Raji (cell line): ENCODE results near the gene FARS2.

Experiments
- POLR2A ChIP-seq: IDR thresholded peaks from 2 replicates; pipeline ENCODE4 v1.6.1; 2011; ENCODE audit warnings: low read depth, low read length, control low read depth; ENCODE audit not compliant: insufficient read depth

The FARS2 gene

DNA sequence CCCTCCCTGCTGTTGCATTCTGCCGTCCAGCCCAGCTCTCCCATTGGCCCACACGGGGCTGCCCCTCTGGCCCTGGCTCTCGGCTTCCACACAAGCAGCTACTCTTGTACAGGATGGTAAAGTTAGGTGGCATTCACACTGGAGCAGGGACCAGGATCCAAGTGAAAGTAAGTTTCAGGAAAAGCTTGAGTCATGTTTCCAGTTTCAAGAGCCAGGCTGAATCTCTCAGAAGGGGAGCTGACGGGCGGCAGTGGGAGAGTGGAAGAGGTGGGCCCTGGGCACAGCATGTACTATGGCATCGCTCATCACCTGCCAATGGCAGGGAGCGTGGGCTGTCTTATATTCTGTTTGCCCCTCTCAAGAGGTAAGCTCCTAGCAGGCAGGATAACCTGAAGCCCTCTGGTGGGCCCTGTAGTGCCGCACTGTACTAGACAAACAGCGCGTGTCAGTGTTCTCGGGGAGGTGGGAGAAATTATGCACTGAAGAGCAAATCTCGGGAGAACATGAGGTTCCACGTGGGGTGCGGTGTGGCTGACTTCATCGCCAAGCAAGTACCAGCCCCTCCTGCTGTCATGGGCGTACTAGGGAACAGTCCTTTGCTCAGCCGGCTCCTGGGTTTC lies 503.9 kb downstream of the FARS2 start:
- no peak for TF ChIP-seq POLR2A

DNA sequence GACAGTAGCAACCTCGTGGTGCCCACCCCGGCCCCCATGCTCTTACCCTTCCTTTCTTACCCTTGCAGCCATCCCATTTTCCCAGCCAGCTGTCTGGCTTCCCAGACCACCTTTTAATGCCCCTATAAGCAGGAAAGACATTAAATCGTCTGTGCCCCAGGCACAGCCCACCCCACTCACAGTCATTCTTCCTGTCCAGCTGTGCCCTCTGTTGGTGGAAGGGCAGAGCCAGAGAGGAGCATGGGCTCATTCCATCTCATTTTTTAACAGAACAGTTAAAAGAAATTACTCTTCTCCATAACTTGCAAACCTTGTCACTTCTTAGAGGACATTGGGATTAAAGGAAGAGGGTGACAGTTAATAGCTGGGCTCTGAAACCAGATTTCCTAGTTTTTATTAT lies 504.9 kb downstream of the FARS2 start:
- no peak for TF ChIP-seq POLR2A

DNA sequence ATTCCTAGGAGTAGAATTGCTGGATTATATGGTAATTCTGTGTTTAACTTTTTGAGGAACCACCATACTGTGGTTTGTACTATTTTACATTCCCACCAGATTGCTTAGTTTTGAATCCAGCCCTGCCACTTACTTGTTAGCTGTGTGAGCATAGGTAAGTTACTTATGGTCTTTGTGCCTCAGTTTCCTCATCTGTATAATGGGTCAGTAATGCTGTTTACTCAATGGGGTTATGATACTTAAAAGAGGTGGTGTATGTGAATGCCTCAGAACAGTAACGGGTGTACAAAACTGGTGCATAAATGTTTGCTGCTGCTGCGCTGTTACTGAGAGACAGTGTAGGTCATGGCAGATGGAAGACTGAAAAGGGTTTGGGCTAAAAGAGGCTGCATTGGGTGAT lies 506.2 kb downstream of the FARS2 start:
- no peak for TF ChIP-seq POLR2A

DNA sequence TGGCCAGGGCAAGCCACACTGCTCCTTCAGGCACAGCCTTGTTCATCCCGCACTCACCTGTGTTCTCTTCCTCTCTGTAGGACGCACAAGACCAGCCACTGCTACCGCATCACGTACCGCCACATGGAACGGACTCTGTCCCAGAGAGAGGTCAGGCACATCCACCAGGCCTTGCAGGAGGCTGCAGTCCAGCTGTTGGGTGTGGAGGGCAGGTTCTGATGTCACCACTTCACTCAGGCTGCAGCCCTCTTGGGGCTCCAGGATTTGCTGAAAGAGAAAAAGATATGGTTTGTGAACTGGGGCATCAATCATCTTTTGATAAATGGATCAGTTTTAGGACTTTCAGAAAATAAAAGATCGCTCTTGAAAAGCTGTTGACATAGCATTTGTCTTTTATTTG lies 509.9 kb downstream of the FARS2 start:
- TF ChIP-seq POLR2A: no peak

DNA sequence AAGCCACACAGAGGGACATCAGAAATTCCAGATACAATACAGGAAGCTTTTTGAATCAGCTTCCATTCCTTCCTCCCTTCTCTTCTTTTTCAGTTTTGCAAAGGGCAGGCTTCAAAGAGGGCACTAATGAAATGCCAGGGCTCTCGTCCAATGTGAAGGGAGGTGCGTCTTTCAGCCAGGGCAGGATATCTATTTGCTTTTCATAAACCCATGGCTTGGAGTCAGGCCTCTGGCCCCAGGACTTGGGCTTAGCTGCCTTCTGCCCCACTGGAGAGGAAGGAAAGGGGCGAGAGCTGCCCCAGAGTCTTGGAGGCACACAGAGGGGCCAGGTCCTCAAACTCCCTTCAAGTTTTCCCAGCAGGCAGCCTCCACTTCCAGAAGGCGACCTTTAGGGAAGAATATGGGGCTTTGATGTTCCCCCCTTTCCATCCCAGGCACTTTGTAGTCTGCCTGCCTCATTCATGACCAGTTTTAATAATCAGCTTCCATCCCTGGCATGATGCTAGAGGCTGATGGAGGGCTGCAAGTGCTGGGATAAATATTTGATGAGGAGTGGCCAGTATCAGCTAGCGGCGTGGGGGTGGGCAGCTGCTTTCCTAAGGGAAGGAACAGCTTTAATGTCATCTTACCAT lies 510.6 kb downstream of the FARS2 start:
- TF ChIP-seq POLR2A: no peak

DNA sequence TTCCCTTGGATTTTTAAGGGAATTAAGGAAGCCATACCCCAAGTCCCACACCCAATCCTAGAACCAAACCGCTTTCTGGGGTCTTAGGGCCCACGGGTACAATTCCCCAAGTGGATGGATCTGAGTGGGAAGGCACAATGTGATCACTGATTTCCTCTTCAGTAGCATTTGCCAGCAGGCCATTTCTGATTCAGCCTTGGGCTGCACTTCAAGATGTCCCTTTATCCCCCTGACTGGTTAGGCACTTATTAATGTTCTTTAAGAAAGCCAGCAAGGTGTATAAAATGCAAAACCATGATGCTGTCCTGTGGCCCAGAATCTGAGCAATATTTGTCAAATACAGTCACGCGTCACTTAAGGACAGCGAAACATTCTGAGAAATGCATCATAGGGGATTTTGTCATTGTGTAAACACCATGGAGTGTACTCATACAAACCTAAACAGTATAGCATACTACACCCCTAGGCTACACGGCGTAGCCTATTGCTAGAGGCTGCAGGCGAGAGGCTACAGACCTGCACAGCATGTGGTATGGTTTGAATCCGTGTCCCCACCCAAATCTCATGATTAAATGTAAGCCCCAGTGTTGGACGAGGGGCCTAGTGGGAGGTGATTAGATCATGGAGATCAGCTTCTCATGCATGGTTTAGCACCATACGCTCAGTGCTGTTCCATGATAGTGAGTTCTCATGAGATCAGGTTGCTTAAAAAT lies 511.3 kb downstream of the FARS2 start:
- TF ChIP-seq POLR2A: no peak

DNA sequence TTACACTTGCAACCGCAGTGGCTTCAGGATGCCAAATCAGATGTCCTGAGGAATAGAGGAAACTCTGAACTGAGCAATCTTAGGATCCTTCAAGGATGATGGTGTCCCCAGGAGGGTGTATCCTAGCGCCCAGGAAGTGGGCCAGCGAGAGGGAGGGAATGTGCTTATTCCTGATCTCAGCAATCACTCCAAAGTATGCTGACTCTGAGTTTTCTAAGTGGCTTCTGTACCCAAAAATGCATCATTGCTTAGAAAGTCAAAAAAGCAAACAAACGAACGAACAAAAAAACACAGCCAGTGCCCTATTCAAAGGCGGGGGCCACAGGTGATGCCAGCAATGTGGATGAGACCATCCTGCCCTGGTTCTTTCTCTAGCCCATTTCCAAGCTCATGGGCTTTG lies 514.8 kb downstream of the FARS2 start:
- TF ChIP-seq POLR2A: no peak

DNA sequence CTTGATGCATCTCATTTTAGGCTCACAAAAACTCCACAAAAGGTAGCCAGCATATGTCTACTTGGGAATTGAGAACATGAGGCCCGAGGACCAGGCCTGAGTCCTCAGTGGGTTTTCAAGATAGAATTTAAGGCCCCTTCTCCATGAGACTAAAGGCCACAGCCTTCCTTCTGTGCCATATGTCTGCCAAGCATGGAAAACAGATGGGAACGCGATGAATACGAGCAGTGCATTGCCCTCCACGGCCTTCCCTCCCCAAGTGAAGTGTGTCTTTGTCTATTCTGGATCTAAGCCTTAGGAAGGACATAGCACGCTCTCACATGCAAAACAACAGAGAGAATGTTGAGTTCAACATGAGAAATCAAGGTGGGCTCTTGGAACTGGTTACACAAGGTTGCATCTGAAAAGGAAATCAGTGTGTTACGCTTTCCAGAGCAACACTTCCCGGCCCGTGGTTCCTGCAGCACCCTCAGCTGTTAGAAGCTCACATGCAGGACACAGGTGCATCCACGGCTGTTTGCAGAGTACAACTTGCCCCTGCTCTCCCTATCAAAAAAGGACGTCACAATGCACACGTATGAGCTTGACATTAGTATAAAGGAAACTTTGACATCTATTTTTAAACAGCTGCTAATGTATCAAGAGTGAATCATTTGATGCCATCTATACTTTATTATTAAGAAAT lies 515.5 kb downstream of the FARS2 start:
- TF ChIP-seq POLR2A: no peak

DNA sequence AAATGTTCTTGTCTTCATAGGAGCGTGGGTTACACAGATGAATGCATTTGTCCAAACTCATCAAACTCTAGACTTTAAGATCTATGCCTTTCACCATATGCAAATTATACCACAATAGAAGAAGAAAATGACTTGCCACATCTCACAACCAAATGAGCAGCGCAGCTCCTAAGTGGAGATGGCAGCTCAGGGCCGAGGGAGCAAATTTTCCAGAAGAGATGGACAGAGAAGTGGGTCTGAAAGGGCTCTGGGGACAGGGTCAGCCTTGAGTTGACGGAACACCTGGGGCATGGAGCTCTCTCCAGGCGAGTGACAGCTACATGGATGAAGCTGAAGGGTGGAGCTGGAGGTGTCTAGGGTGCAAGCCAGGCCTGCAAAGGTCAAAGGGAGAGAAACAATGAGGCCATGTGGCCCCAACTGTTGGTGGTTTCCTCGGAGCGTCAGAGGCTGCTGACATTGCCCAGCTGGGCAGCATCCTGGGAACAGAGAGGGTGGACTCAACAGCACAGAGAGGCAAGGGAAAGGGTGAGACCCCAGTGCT lies 517.1 kb downstream of the FARS2 start:
- TF ChIP-seq POLR2A: no peak

DNA sequence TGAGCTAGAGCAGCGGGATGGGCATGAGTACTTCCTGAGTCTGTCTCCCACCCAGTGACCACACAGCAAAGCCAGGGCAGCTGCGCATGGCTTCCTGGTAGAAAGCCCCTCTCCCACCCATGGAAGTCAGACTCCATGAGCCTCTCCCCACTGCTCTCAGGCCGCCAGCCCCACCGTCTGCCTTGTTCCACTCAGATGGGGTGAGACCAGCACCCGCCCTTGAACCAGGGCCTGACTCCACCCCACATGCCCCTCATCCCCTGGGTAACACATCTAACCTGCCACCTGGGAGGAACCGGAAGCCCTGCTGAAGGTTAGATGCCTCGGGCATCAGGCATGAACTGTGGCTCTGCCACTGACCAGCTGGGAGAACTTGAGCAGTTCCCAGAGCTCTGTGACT lies 517.6 kb downstream of the FARS2 start:
- TF ChIP-seq POLR2A: no peak

DNA sequence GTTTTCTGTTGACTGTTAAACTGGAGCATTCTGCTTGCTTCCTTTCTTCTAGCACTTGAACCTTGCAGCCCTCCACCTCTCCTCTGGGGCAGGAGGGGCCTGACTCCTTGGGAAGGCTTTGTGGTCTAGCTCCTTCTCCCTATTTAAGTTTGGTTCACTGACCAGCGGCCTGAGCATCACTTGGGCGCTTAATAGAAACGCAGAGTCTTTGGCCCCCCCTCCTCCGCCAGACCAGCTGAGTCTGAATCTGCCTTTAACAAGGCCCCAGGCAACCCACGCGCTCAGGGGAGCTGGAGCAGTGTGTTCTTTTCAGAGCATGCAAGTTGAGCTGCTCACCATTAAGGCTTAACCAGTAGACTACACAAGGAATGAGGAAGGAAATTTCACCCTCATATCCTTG lies 519.7 kb downstream of the FARS2 start:
- TF ChIP-seq POLR2A: no peak

DNA sequence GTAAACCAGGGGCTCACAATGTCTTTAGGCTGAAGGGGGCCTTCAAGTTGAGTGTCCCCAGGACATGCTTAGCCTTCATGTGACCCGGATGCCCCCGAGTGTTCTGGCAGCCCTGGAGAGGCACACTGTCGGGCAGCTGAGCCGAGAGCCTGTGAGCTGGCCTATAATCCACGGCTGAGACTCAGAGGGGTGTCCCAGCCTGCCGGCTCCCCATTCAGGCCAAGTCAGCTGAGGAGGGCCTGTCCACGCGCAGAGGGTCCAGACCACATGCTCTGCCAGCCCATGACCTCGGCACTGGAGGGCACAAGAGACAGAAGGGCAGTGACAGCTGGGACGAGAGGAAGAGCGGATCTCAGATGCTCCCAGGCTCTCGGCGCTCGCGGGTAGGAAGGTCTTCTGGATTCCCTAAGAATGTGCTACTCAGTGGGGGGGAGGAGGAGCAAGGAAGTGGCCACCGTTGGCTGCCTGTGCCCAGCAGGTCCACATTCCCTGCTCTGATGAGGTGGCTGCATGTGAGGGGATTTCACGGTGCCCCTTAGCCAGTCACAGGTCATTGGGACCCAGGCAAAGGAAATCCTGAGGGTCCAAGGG lies 520.7 kb downstream of the FARS2 start:
- no peak for TF ChIP-seq POLR2A

DNA sequence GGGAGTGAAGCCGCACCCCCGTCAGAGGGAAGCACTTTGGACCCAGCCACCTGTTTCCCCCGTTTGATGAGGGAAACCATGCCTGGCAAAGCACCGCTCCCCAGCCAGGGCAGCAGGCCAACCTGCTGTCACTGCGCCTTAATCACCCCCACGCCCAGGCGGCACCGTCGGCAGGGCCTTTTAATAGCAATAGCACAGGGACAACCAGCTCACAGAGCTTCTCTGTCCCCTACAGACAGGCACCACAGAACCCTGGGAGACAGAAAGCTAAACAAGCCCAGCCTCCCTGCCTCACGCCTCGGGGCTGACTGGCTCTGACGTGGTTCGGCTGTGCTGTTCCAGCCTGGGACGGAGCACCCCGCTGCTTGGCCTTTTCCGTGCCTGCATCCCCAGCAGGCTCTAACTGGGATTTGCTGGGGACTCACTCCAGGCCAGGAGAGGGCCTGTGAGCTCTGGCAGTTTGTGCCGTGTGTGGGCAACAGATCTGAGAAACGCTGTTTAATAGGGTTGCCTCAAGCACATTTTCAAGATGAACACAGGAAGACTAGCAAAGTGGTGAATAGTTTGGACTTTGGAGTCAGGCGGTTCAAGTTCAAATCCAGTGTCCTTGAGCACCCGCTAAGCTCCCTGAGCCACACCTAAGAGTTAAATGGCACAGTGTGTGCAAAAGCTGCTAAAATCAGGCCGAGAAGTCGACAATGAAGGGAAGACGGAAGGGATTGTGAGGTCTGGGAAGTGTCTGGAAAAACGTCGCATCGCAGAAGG lies 521.7 kb downstream of the FARS2 start:
- TF ChIP-seq POLR2A: no peak

DNA sequence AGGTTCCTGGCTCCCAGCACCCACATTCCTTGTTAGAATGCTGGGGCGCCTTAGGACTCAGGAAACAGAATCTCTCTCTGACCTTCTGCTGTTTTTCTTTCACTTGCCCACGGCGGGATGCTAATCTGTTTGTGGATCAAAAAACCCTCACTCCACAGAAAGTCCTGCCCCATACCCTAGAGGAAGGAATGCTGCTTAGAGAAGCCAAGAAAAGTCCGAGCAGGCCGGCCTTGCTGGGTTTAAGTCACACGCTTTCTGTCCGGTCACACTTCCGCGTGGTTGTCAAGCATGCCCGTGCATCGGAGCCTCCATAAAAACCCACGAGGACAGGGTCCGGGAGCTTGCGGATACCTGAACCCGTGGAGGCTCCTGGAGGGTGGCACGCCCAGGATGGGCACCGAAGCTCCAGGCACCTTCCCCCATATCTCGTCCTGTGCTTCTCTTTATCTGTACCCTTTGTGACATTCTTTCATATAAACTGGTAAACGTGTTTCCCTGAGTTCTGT lies 522.3 kb downstream of the FARS2 start:
- TF ChIP-seq POLR2A: no peak
